ENCODE data around the gene LONP1. TPM values are rescaled to one million over a fixed set of nuclear protein-coding genes. Genes with fewer than 3 reads are reported as not detected.

LONP1 gene
- total and polyA plus RNA-seq, 7 donors, result 58.6 to 127 (median 76.8) TPM

GRCh38 chr19:5696196-5697021, 23.5 kb downstream of the LONP1 start:
- no peaks in the 10 kb centered on the region for H3K27me3 ChIP-seq (ENCODE audit: insufficient read depth in 3 of 3, low read length in 2 of 3)
- H3K36me3 ChIP-seq (ENCODE audit: insufficient read depth in 1 of 2, low read depth in 1 of 2), result peaks cover 10 to 90% of the 10 kb centered on the region in 2 donors
- no peak for DNase-seq
- no peak overlapping the region for H3K27ac ChIP-seq
- no peak for ATAC-seq
- no peak for TF ChIP-seq CTCF (IDR thresholded peaks at IDR 0.05)
- H3K9me3 ChIP-seq, result no peaks in the 10 kb centered on the region
- intact Hi-C loops (cut with DNase I), result no loop called here
- H3K4me3 ChIP-seq, result no peak overlapping the region
- WGBS, 3 donors, result 82 to 88% (median 83%) methylated on average over 37 to 42 of the region's 42 CpGs
- peaks cover 10% of the 10 kb centered on the region for H3K4me1 ChIP-seq

GRCh38 chr19:5695649-5696195, 24.2 kb downstream of the LONP1 start:
- no peak for DNase-seq
- Histone ChIP-seq H3K36me3 (ENCODE audit: insufficient read depth in 1 of 2, low read depth in 1 of 2) (peaks cover 10 to 83% of the 10 kb centered on the region in 2 donors), H3K9me3 (no peaks in the 10 kb centered on the region), H3K27me3 (ENCODE audit: insufficient read depth in 3 of 3, low read length in 2 of 3) (no peaks in the 10 kb centered on the region), H3K4me3 (no peak overlapping the region), H3K4me1 (peaks cover 11% of the 10 kb centered on the region), H3K27ac (no peak overlapping the region)
- intact Hi-C loops (cut with DNase I), result no loop called here
- 70 to 76% (median 71%) methylated on average over 28 of the region's 28 CpGs for WGBS, 3 donors
- TF ChIP-seq CTCF (IDR thresholded peaks at IDR 0.05), result no peak
- no peak for ATAC-seq

GRCh38 chr19:5694956-5695648, 24.8 kb downstream of the LONP1 start:
- WGBS, 3 donors, result 86 to 95% (median 91%) methylated on average over 8 of the region's 8 CpGs
- Histone ChIP-seq H3K36me3 (ENCODE audit: insufficient read depth in 1 of 2, low read depth in 1 of 2) (peaks cover 10 to 77% of the 10 kb centered on the region in 2 donors), H3K9me3 (no peaks in the 10 kb centered on the region), H3K4me1 (peaks cover 11% of the 10 kb centered on the region), H3K4me3 (no peak overlapping the region), H3K27ac (no peak overlapping the region), H3K27me3 (ENCODE audit: insufficient read depth in 3 of 3, low read length in 2 of 3) (no peaks in the 10 kb centered on the region)
- TF ChIP-seq CTCF (IDR thresholded peaks at IDR 0.05), result no peak
- ATAC-seq (no peak), DNase-seq (no peak)
- intact Hi-C loops (cut with DNase I), result no loop called here

GRCh38 chr19:5694167-5694955, 25.6 kb downstream of the LONP1 start:
- Histone ChIP-seq H3K9me3 (no peaks in the 10 kb centered on the region), H3K27me3 (ENCODE audit: insufficient read depth in 3 of 3, low read length in 2 of 3) (no peaks in the 10 kb centered on the region), H3K4me1 (peaks cover 11% of the 10 kb centered on the region), H3K27ac (no peak overlapping the region), H3K36me3 (ENCODE audit: insufficient read depth in 1 of 2, low read depth in 1 of 2) (peaks cover 10 to 70% of the 10 kb centered on the region in 2 donors), H3K4me3 (no peak overlapping the region)
- ATAC-seq (no peak), DNase-seq (no peak)
- 88 to 90% (median 89%) methylated on average over 45 of the region's 45 CpGs for WGBS, 3 donors
- TF ChIP-seq CTCF (IDR thresholded peaks at IDR 0.05), result no peak
- intact Hi-C loops (cut with DNase I), result no loop called here

All from psoas muscle (tissue), 8 donors.